HepG2 (cell line): Measurements from ENCODE around the gene CD9. TPM values are rescaled to one million over a fixed set of nuclear protein-coding genes. Genes with fewer than 3 reads are reported as not detected.
A peak's percentile ranks its signal among the peaks of the same experiment; 100 is the strongest.

Source experiments
- ARID2 ChIP-seq: sonication (generic); formaldehyde crosslinking; IDR thresholded peaks from 2 replicates; pipeline ENCODE4 v1.8.1; 2022; ENCODE audit warnings: mild to moderate bottlenecking, missing genetic modification reagents, borderline replicate concordance
- ARID3A ChIP-seq: IDR thresholded peaks from 2 replicates; pipeline ENCODE4 v1.6.1; 2012; ENCODE audit warnings: low read depth, low read length, improper control_type of control experiment
- DBP ChIP-seq: sonication (generic); formaldehyde crosslinking; IDR thresholded peaks from 2 replicates; pipeline ENCODE4 v1.4.0; 2020; ENCODE audit warnings: missing genetic modification reagents; ENCODE audit errors: not compliant biosample characterization
- EEA1 ChIP-seq: sonication (generic); formaldehyde crosslinking; IDR thresholded peaks from 2 replicates; pipeline ENCODE4 v1.5.1; 2020; ENCODE audit warnings: mild to moderate bottlenecking, missing genetic modification reagents, borderline replicate concordance
- GPN1 ChIP-seq: sonication (generic); formaldehyde crosslinking; IDR thresholded peaks from 2 replicates; pipeline ENCODE4 v1.5.1; 2020; ENCODE audit warnings: missing genetic modification reagents, borderline replicate concordance
- KLF6 ChIP-seq: IDR thresholded peaks from 2 replicates; pipeline ENCODE4 v1.8.0; 2016; ENCODE audit warnings: missing biosample characterization, missing genetic modification reagents
- MTF2 ChIP-seq: sonication (generic); formaldehyde crosslinking; IDR thresholded peaks from 2 replicates; pipeline ENCODE4 v1.5.0; 2020; ENCODE audit warnings: missing genetic modification reagents, borderline replicate concordance
- ONECUT2 ChIP-seq: sonication (generic); formaldehyde crosslinking; IDR thresholded peaks from 2 replicates; pipeline ENCODE4 v1.4.0; 2020; ENCODE audit warnings: missing genetic modification reagents
- PAX8 ChIP-seq: sonication (generic); formaldehyde crosslinking; IDR thresholded peaks from 2 replicates; pipeline ENCODE4 v1.8.0; 2022; ENCODE audit warnings: mild to moderate bottlenecking, missing genetic modification reagents, borderline replicate concordance
- ZFYVE20 ChIP-seq: sonication (generic); formaldehyde crosslinking; IDR thresholded peaks from 2 replicates; pipeline ENCODE4 v1.8.0; 2023; ENCODE audit warnings: low read depth, mild to moderate bottlenecking, moderate library complexity, missing genetic modification reagents, borderline replicate concordance
- ZNF24 ChIP-seq: fragments of 450-650 bp; IDR thresholded peaks from 2 replicates; pipeline ENCODE4 v1.6.1; 2017; ENCODE audit warnings: antibody characterized with exemption, mild to moderate bottlenecking
- ZNF282 ChIP-seq: fragments of 450-650 bp; IDR thresholded peaks from 2 replicates; pipeline ENCODE4 v1.6.1; 2018; ENCODE audit not compliant: partially characterized antibody
- ZNF33A ChIP-seq: sonication (generic); formaldehyde crosslinking; IDR thresholded peaks from 2 replicates; pipeline ENCODE4 v1.5.1; 2020; ENCODE audit warnings: missing genetic modification reagents, mild to moderate bottlenecking, moderate library complexity, borderline replicate concordance
- ZNF383 ChIP-seq: sonication (generic); formaldehyde crosslinking; IDR thresholded peaks from 2 replicates; pipeline ENCODE4 v1.4.0; 2020; ENCODE audit warnings: missing genetic modification reagents, mild to moderate bottlenecking, borderline replicate concordance
- ZNF564 ChIP-seq: sonication (generic); formaldehyde crosslinking; IDR thresholded peaks from 2 replicates; pipeline ENCODE4 v1.8.1; 2023; ENCODE audit warnings: mild to moderate bottlenecking, missing genetic modification reagents
- ZSCAN31 ChIP-seq: sonication (generic); formaldehyde crosslinking; IDR thresholded peaks from 2 replicates; pipeline ENCODE4 v1.5.0; 2020; ENCODE audit warnings: low read depth, mild to moderate bottlenecking, missing genetic modification reagents
- polyA plus RNA-seq, 8 experiments: library from polyadenylated mRNA; depleted of rRNA in 3 of 8; stranded (reverse) in 7 of 8; unstranded in 1 of 8; fragments of >200 nt; fragmentation: Illumina TruSeq in 4 of 8; extraction: Trizol in 4 of 8; gene quantifications; 2 replicates each; pipeline versions ENCODE4 v1.2.1 to v1.2.3, GENCODE V29; 2011 to 2016; ENCODE audit warnings: low read depth in 4 of 8, missing spikeins in 1 of 8, mixed read lengths in 1 of 8; ENCODE audit not compliant: insufficient read depth in 1 of 8
- total RNA-seq, 5 experiments: library from RNA; depleted of rRNA; stranded (reverse); fragments of >200 nt; fragmentation: Illumina TruSeq; extraction: Trizol; gene quantifications; 2 replicates each; pipeline ENCODE4 v1.2.3, GENCODE V29; 2016; ENCODE audit warnings: low read depth in 1 of 5
- TF ChIP-seq, protein P1 (sequence below): sonication (generic); formaldehyde crosslinking; IDR thresholded peaks from 2 replicates; pipeline ENCODE4 v1.4.0; 2020; ENCODE audit warnings: missing genetic modification reagents, borderline replicate concordance
- TF ChIP-seq, protein P2 (sequence below): sonication (generic); formaldehyde crosslinking; IDR thresholded peaks from 2 replicates; pipeline ENCODE4 v1.5.0; 2020; ENCODE audit warnings: mild to moderate bottlenecking, missing genetic modification reagents, borderline replicate concordance

Gene CD9
- total and polyA plus RNA-seq, 2 of the 13 experiments (the other 11 are each of a cell fraction or from before 2014, with no cell fraction given): 5.8 to 38.3 TPM

DNA sequence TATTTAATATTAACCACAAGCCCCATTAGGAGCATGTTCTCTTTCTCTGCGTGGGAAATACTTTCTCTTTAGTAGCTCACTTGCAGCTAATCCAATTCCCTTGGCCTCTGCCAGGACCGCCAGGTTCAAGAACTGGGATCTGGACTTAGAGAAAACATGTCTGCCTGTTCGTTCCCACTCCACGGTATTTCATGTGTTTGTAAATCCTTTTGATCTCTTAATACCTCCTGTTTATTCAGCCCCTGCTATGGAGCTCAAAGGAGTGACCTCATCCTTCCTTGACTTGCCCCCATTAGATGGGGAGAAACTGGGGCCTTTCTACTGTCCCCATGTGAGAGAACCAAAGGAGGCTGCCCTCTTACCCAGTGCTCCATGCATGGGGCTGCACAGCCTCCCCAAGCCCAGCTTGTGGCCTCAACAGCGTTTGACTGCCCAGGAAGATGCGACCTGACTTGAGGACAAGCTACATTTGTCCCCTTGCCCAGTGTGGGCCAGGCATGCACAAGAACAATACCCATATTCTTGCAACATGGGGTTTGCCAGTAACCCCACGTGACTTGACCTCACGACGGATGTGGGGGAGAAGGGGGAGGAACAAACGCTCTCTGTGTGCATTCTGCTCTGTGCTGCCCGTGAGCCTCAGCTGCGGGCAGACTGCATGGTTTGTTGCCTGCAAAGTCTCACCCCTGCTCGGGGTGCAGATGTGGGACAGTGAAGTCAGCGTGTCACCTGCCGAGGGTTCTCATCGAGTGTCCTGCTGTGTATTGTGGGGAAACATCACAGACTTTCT is 30.3 kb downstream of the CD9 start (continued):
- TF ChIP-seq ARID3A (no peak), ZNF383 (CRISPR knock-in tag) (no peak), DBP (no peak), ONECUT2 (CRISPR knock-in tag) (no peak), ZNF282 (no peak), GPN1 (CRISPR knock-in tag) (no peak), ZNF24 (no peak), ZFYVE20 (CRISPR knock-in tag) (0 out of 2 replicates have a peak, but pooled peaks have one; percentile 43), ZNF33A (CRISPR knock-in tag) (no peak), ZNF564 (CRISPR knock-in tag) (0 out of 2 replicates have a peak, but pooled peaks have one; percentile 52), PAX8 (CRISPR knock-in tag) (no peak), ZSCAN31 (CRISPR knock-in tag) (no peak), MTF2 (CRISPR knock-in tag) (no peak), EEA1 (CRISPR knock-in tag) (no peak), ARID2 (CRISPR knock-in tag) (no peak), KLF6 (CRISPR knock-in tag) (0 out of 2 replicates have a peak, but pooled peaks have one; percentile 40)
- TF ChIP-seq, protein P1, sequence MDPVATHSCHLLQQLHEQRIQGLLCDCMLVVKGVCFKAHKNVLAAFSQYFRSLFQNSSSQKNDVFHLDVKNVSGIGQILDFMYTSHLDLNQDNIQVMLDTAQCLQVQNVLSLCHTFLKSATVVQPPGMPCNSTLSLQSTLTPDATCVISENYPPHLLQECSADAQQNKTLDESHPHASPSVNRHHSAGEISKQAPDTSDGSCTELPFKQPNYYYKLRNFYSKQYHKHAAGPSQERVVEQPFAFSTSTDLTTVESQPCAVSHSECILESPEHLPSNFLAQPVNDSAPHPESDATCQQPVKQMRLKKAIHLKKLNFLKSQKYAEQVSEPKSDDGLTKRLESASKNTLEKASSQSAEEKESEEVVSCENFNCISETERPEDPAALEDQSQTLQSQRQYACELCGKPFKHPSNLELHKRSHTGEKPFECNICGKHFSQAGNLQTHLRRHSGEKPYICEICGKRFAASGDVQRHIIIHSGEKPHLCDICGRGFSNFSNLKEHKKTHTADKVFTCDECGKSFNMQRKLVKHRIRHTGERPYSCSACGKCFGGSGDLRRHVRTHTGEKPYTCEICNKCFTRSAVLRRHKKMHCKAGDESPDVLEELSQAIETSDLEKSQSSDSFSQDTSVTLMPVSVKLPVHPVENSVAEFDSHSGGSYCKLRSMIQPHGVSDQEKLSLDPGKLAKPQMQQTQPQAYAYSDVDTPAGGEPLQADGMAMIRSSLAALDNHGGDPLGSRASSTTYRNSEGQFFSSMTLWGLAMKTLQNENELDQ: no peak
- TF ChIP-seq, protein P2, sequence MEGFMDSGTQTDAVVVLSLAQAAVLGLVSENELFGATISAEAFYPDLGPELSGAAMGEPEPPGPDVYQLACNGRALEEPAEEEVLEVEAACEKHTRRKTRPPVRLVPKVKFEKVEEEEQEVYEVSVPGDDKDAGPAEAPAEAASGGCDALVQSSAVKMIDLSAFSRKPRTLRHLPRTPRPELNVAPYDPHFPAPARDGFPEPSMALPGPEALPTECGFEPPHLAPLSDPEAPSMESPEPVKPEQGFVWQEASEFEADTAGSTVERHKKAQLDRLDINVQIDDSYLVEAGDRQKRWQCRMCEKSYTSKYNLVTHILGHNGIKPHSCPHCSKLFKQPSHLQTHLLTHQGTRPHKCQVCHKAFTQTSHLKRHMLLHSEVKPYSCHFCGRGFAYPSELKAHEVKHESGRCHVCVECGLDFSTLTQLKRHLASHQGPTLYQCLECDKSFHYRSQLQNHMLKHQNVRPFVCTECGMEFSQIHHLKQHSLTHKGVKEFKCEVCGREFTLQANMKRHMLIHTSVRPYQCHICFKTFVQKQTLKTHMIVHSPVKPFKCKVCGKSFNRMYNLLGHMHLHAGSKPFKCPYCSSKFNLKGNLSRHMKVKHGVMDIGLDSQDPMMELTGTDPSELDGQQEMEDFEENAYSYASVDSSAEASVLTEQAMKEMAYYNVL: no peak
